ENCODE data around the gene APOBEC3F.
"Not testable (repeated sequence)": the region's sequence is repeated elsewhere in the genome, so short reads cannot be mapped to it uniquely, and the experiment has no call there.

The APOBEC3F gene

GRCh38 chr22:39017596-39018365 lies 22.9 kb upstream of the APOBEC3F start:
- TF ChIP-seq, protein P1, sequence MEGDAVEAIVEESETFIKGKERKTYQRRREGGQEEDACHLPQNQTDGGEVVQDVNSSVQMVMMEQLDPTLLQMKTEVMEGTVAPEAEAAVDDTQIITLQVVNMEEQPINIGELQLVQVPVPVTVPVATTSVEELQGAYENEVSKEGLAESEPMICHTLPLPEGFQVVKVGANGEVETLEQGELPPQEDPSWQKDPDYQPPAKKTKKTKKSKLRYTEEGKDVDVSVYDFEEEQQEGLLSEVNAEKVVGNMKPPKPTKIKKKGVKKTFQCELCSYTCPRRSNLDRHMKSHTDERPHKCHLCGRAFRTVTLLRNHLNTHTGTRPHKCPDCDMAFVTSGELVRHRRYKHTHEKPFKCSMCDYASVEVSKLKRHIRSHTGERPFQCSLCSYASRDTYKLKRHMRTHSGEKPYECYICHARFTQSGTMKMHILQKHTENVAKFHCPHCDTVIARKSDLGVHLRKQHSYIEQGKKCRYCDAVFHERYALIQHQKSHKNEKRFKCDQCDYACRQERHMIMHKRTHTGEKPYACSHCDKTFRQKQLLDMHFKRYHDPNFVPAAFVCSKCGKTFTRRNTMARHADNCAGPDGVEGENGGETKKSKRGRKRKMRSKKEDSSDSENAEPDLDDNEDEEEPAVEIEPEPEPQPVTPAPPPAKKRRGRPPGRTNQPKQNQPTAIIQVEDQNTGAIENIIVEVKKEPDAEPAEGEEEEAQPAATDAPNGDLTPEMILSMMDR (IDR thresholded peaks at IDR 0.05; ENCODE audit: insufficient read depth, low read length, missing control alignments) = no peak
- CTCF ChIA-PET = interaction anchor here (0.7 to 2.6 kb wide), 2 partner anchors 10 to 15 kb away, joined by 3 to 8 read pairs; no protein-coding TSS in a partner anchor
- H3K4me3 ChIP-seq (ENCODE audit: low read depth, low read length) = no peak overlapping the region
- POLR2A ChIA-PET = interaction anchor here (0.7 kb wide), 1 partner anchor 293 kb away, joined by 3 read pairs; no protein-coding TSS in a partner anchor
- DNase-seq (ENCODE audit: low read depth, low spot score) = no peak

DNA sequence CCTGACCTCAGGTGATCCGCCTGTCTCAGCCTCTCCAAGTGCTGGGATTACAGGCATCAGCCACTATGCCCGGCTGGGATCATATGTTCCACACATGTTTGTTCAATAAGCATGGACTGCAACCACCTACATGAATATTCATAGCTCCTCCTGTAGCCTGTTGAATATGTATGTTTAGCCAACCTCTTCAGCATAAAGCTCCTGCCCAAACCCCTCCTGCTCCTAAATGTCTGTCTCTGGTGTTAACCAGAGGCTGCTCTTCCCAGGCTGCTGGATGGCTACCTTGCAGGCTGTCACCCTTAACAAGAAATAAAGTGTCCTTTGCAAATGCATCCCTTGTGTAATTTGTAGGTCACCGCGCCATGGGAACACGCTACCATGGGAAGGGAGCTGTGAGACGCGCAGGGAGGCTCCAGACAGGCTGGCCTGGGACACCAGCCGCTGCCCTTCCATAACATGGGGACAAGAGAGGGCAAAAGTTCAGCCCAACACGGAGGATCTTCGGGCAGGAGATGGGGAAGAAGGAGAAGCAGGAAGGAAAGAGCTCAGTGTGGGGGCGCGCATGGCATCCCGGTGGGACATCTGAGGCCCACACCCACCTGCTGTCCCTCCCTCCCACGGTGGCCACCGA lies 20.5 kb upstream of the APOBEC3F start:
- POLR2A ChIA-PET; H3K4me3 ChIP-seq (ENCODE audit: low read depth, low read length); DNase-seq (ENCODE audit: low read depth, low spot score): not testable (repeated sequence)
- CTCF ChIA-PET = interaction anchor here (2.7 kb wide), 1 partner anchor 151 kb away, joined by 12 read pairs; no protein-coding TSS in a partner anchor

DNA sequence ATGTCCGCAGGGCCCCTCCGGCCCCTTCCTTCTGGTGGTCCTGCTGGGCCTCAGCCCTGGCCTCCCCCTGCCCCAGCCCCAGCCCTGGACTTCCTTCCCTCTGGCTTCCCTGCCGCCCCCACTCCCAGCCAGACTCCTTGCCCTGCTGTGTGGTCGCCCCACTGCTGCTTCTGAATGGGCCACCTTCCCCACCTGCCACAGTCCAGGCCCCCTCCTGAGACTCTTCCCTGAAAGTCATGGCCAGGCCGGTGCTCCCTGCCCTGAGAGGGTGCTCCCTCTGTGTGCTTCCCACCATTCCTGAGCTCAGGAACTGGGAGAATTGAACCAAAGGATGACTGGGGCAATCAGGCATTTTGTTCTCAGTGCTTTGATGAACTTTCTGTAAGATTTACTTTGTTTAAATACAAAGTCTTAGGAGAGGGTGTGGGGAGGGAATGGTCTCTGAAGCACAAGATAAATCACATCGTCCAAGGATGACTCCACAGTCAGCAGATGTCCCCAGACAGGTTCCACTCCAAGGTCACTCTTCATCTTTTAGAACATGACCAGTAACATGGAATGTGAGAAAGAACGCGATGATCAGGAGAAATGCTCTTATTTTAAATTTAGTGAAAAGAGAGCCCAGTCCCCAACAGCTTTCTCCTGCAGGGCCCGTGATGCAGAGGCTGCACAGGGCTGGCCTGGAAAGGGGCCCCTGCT lies 19.0 kb upstream of the APOBEC3F start:
- CTCF ChIA-PET = interaction anchor here (0.6 to 1.4 kb wide), 4 partner anchors 13 to 253 kb away, joined by 3 to 4 read pairs (median 4); no protein-coding TSS in a partner anchor
- peak overlapping the region; percentile 29 for H3K4me3 ChIP-seq (ENCODE audit: low read depth, low read length)
- TF ChIP-seq, protein P1 (IDR thresholded peaks at IDR 0.05; ENCODE audit: insufficient read depth, low read length, missing control alignments) = no peak
- no peak for DNase-seq (ENCODE audit: low read depth, low spot score)
- POLR2A ChIA-PET = no interaction called here

DNA sequence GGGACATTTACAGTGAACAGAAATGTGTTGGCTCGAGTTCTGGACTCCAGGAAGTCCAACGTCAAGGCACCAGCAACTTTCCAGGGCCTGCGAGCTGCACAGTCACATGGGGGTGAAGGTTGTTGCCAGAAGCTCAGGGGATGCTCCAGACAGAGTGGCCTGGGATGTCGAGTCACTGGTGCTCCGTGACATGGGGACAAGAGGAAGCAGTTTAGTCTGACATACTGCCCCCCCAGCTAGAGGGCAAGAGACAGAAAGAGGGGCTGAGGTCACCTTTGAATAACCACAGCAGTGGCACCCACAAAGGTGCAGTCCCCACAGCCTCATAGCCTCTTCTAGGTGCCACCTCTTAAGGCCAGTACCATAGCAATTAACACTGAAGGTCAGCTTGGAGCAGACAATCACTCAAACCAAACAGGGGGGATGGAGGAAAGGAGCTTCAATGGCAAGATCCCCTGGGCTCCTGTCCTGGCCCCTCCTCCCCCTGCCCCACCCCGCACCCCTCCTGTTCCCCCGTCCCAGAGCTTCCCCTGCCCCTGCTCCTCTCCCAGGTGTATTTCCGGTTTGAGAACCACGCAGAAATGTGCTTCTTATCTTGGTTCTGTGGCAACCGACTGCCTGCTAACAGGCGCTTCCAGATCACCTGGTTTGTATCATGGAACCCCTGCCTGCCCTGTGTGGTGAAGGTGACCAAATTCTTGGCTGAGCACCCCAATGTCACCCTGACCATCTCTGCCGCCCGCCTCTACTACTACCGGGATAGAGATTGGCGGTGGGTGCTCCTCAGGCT lies 15.9 kb upstream of the APOBEC3F start:
- ChIA-PET POLR2A (no interaction called here), CTCF (no interaction called here)
- DNase-seq (ENCODE audit: low read depth, low spot score) = no peak
- TF ChIP-seq, protein P1 (IDR thresholded peaks at IDR 0.05; ENCODE audit: insufficient read depth, low read length, missing control alignments) = no peak
- H3K4me3 ChIP-seq (ENCODE audit: low read depth, low read length) = no peak overlapping the region

GRCh38 chr22:39026509-39027150 lies 14.0 kb upstream of the APOBEC3F start:
- TF ChIP-seq, protein P1 (IDR thresholded peaks at IDR 0.05; ENCODE audit: insufficient read depth, low read length, missing control alignments) = no peak
- ChIA-PET CTCF (no interaction called here), POLR2A (no interaction called here)
- DNase-seq (ENCODE audit: low read depth, low spot score) = no peak
- no peak overlapping the region for H3K4me3 ChIP-seq (ENCODE audit: low read depth, low read length)

DNA sequence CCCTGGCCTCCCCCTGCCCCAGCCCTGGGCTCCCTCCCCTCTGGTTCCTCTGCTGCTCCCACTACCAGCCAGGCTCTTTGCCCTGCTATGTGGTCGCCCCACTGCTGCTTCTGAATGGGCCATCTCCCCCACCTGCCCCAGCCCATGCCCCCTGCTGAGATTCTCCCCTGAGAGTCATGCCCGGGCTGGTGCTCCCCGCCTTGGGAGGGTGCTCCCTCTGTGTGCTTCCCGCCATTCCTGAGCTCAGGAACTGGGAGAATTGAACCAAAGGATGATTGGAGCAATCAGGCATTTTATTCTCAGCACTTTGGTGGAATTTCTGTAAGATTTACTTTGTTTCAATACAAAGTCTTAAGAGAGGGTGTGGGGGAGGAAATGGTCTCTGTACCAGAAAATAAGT lies 12.9 kb upstream of the APOBEC3F start:
- ChIA-PET POLR2A (no interaction called here), CTCF (no interaction called here)
- TF ChIP-seq, protein P1 (IDR thresholded peaks at IDR 0.05; ENCODE audit: insufficient read depth, low read length, missing control alignments) = no peak
- DNase-seq (ENCODE audit: low read depth, low spot score) = no peak
- no peak overlapping the region for H3K4me3 ChIP-seq (ENCODE audit: low read depth, low read length)
